Uterus (tissue), 2 donors: ENCODE measurements around the gene FOXN3.

Experiments used
- CTCF ChIP-seq, 4 experiments: fragments of 200-600 bp in 2 of 4; fragments of 450-650 bp in 2 of 4; sonication (generic) in 2 of 4; IDR thresholded peaks; one replicate each; pipeline ENCODE4 v1.5.1; 2016 to 2019; ENCODE audit warnings: antibody characterized with exemption in 4 of 4, mild to moderate bottlenecking in 2 of 4, moderate library complexity in 1 of 4
- POLR2A ChIP-seq, 2 donors: fragments of 450-650 bp; IDR thresholded peaks; one replicate each; pipeline ENCODE4 v1.6.1; 2016; ENCODE audit warnings: antibody characterized with exemption in 2 of 2, mild to moderate bottlenecking in 1 of 2, moderate library complexity in 1 of 2

GRCh38 chr14:89430391-89431236, 13.6 kb upstream of the FOXN3 start:
- TF ChIP-seq POLR2A (IDR thresholded peaks at IDR 0.05) (no peak), CTCF (IDR thresholded peaks at IDR 0.05) (no peak)
